Measurements from ENCODE around the gene WDR90.
A peak's percentile ranks its signal among the peaks of the same experiment; 100 is the strongest.

The WDR90 gene

GRCh38 chr16:683396-684070 is 34.4 kb downstream of the WDR90 start (continued):
- TF ChIP-seq PRDM2 (tag by site-specific recombination; IDR thresholded peaks at IDR 0.05; ENCODE audit: borderline replicate concordance): no peak; the same call in 1 of the 2 replicates
- TF ChIP-seq EGR2 (tag by site-specific recombination; IDR thresholded peaks at IDR 0.05; ENCODE audit: low read depth): peak; percentile 82; the same call in 1 of the 2 replicates
- no peak; the same call in 1 of the 2 replicates for TF ChIP-seq INSM2 (tag by site-specific recombination; IDR thresholded peaks at IDR 0.05)
- TF ChIP-seq ZNF449 (tag by site-specific recombination; IDR thresholded peaks at IDR 0.05): no peak; the same call in 1 of the 2 replicates
- TF ChIP-seq ZNF138 (tag by site-specific recombination; IDR thresholded peaks at IDR 0.05; ENCODE audit: borderline replicate concordance): no peak
- TF ChIP-seq HOXD13 (CRISPR knock-in tag; IDR thresholded peaks at IDR 0.05; ENCODE audit: borderline replicate concordance): no peak
- no peak for TF ChIP-seq HOXA7 (CRISPR knock-in tag; IDR thresholded peaks at IDR 0.05; ENCODE audit: borderline replicate concordance)
- TF ChIP-seq ZNF366 (tag by site-specific recombination; conservative IDR thresholded peaks at IDR 0.05): no peak
- TF ChIP-seq GFI1B (tag by site-specific recombination; IDR thresholded peaks at IDR 0.05): peak; percentile 4; the same call in 1 of the 2 replicates
- TF ChIP-seq BCL11B (tag by site-specific recombination; IDR thresholded peaks at IDR 0.05; ENCODE audit: low read depth): peak; percentile 90
- no peak for TF ChIP-seq ZNF791 (tag by site-specific recombination; IDR thresholded peaks at IDR 0.05)
- TF ChIP-seq ZNF239 (tag by site-specific recombination; IDR thresholded peaks at IDR 0.05): no peak; the same call in 1 of the 2 replicates
- TF ChIP-seq ZNF624 (tag by site-specific recombination; IDR thresholded peaks at IDR 0.05): no peak
- TF ChIP-seq ZBTB49 (tag by site-specific recombination; IDR thresholded peaks at IDR 0.05; ENCODE audit: low read depth): no peak
- TF ChIP-seq ZNF221 (tag by site-specific recombination; IDR thresholded peaks at IDR 0.05; ENCODE audit: borderline replicate concordance): no peak
- TF ChIP-seq ZNF311 (tag by site-specific recombination; IDR thresholded peaks at IDR 0.05; ENCODE audit: borderline replicate concordance): no peak
- TF ChIP-seq PRDM4 (tag by site-specific recombination; IDR thresholded peaks at IDR 0.05): no peak
- no peak; the same call in 1 of the 2 replicates for TF ChIP-seq GLI4 (tag by site-specific recombination; IDR thresholded peaks at IDR 0.05)
- TF ChIP-seq BCL6B (tag by site-specific recombination; IDR thresholded peaks at IDR 0.05): no peak
- peak; percentile 97 for TF ChIP-seq KLF8 (tag by site-specific recombination; IDR thresholded peaks at IDR 0.05)
- TF ChIP-seq MEIS1 (CRISPR knock-in tag; IDR thresholded peaks at IDR 0.05; ENCODE audit: borderline replicate concordance): no peak

Measured in HEK293 (cell line).